MM.1S (cell line): Measurements from ENCODE around the gene CAST.

Experiments
- DNase-seq: peaks from one replicate; pipeline ENCODE4 v3.0.0-alpha.2; 2015
- H2AFZ ChIP-seq: fragments of 300-600 bp; sonication (generic); 2 replicates; pipeline ENCODE4 v1.6.0; 2016; ENCODE audit warnings: antibody characterized with exemption, low read length
- H3F3A ChIP-seq: fragments of 300-600 bp; sonication (generic); 2 replicates; pipeline ENCODE4 v1.6.1; 2016; ENCODE audit warnings: mild to moderate bottlenecking, antibody characterized with exemption, low read length, moderate library complexity, mixed read lengths; ENCODE audit not compliant: insufficient read depth
- H3K27ac ChIP-seq: fragments of 300-600 bp; sonication (generic); 2 replicates; pipeline ENCODE4 v1.5.1; 2016; ENCODE audit warnings: mild to moderate bottlenecking, low read length
- H3K27me3 ChIP-seq: fragments of 300-600 bp; sonication (generic); replicated peaks from 2 replicates; pipeline ENCODE4 v1.6.0; 2016; ENCODE audit warnings: low read length; ENCODE audit not compliant: insufficient read depth
- H3K36me3 ChIP-seq: fragments of 300-600 bp; sonication (generic); replicated peaks from 2 replicates; pipeline ENCODE4 v1.6.1; 2016; ENCODE audit warnings: mild to moderate bottlenecking, low read length, mixed read lengths; ENCODE audit not compliant: insufficient read depth
- H3K4me1 ChIP-seq: fragments of 300-600 bp; sonication (generic); 2 replicates; pipeline ENCODE4 v1.6.1; 2016; ENCODE audit warnings: low read length, mixed read lengths
- H3K4me2 ChIP-seq: fragments of 300-600 bp; sonication (generic); 2 replicates; pipeline ENCODE4 v1.6.0; 2016; ENCODE audit warnings: low read depth, low read length
- H3K4me3 ChIP-seq: fragments of 300-600 bp; sonication (generic); 2 replicates; pipeline ENCODE4 v1.5.1; 2016; ENCODE audit warnings: low read length, mixed read lengths
- H3K79me2 ChIP-seq: fragments of 300-600 bp; sonication (generic); 2 replicates; pipeline ENCODE4 v1.6.1; 2016; ENCODE audit warnings: mixed run types, low read length, mixed read lengths
- H3K9ac ChIP-seq: fragments of 300-600 bp; sonication (generic); 2 replicates; pipeline ENCODE4 v1.6.1; 2016; ENCODE audit warnings: low read length, mixed read lengths
- H3K9me2 ChIP-seq: fragments of 300-600 bp; sonication (generic); replicated peaks from 2 replicates; pipeline ENCODE4 v1.6.1; 2016; ENCODE audit warnings: mild to moderate bottlenecking, low read length, mixed read lengths; ENCODE audit not compliant: insufficient read depth
- H3K9me3 ChIP-seq: fragments of 300-600 bp; sonication (generic); replicated peaks from 2 replicates; pipeline ENCODE4 v1.6.1; 2016; ENCODE audit warnings: mild to moderate bottlenecking, low read length, mixed read lengths; ENCODE audit not compliant: insufficient read depth
- H4K20me1 ChIP-seq: fragments of 300-600 bp; sonication (generic); 2 replicates; pipeline ENCODE4 v1.6.1; 2016; ENCODE audit warnings: mild to moderate bottlenecking, low read length, moderate library complexity, mixed read lengths; ENCODE audit not compliant: insufficient read depth
- EZH2 ChIP-seq: fragments of 300-600 bp; sonication (generic); optimal IDR thresholded peaks from 2 replicates; pipeline ENCODE3; 2017; ENCODE audit warnings: low read depth, mild to moderate bottlenecking, antibody characterized with exemption, low read length, mixed read lengths
- EZH2phosphoT487 ChIP-seq: fragments of 300-600 bp; sonication (generic); IDR thresholded peaks from 2 replicates; pipeline ENCODE4 v1.6.1; 2018; ENCODE audit warnings: antibody characterized with exemption, low read length
- TF ChIP-seq, protein P1 (sequence below): fragments of 300-600 bp; sonication (generic); IDR thresholded peaks from 2 replicates; pipeline ENCODE4 v1.5.1; 2016; ENCODE audit warnings: antibody characterized with exemption, low read length, mixed read lengths

The CAST gene

DNA sequence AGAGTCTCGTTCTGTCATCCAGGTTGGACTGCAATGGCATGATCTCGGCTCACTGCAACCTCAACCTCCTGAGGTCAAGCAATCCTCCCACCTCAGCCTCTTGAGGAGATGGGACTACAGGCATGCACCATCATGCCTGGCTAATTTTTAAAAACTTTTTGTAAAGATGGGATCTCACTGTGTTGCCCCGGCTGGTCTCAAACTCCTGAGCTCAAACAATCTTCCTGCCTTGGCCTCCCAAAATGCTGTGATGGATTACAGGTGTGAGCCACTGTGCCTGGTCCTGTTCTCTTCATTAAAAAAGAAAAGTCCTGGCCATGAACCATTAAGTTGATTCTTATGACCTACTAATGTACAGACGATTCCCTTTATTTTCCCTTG is 90.8 kb downstream of the CAST start:
- no peak overlapping the region for H2AFZ ChIP-seq
- H3K9me2 ChIP-seq: no peaks in the 10 kb centered on the region
- no peak overlapping the region for H3K4me3 ChIP-seq
- H3K9ac ChIP-seq: no peak overlapping the region
- no peaks in the 10 kb centered on the region for H3K27me3 ChIP-seq
- H3K9me3 ChIP-seq: no peaks in the 10 kb centered on the region
- no peak overlapping the region for H3K4me2 ChIP-seq
- H3K27ac ChIP-seq: no peak overlapping the region
- H3K4me1 ChIP-seq: peaks cover 21% of the 10 kb centered on the region
- no peak for TF ChIP-seq EZH2phosphoT487
- no peak for TF ChIP-seq EZH2
- TF ChIP-seq, protein P1, sequence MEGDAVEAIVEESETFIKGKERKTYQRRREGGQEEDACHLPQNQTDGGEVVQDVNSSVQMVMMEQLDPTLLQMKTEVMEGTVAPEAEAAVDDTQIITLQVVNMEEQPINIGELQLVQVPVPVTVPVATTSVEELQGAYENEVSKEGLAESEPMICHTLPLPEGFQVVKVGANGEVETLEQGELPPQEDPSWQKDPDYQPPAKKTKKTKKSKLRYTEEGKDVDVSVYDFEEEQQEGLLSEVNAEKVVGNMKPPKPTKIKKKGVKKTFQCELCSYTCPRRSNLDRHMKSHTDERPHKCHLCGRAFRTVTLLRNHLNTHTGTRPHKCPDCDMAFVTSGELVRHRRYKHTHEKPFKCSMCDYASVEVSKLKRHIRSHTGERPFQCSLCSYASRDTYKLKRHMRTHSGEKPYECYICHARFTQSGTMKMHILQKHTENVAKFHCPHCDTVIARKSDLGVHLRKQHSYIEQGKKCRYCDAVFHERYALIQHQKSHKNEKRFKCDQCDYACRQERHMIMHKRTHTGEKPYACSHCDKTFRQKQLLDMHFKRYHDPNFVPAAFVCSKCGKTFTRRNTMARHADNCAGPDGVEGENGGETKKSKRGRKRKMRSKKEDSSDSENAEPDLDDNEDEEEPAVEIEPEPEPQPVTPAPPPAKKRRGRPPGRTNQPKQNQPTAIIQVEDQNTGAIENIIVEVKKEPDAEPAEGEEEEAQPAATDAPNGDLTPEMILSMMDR: no peak
- H3K36me3 ChIP-seq: no peaks in the 10 kb centered on the region
- no peaks in the 10 kb centered on the region for H4K20me1 ChIP-seq
- peaks cover 12% of the 10 kb centered on the region for H3F3A ChIP-seq
- H3K79me2 ChIP-seq: no peaks in the 10 kb centered on the region
- no peak for DNase-seq

DNA sequence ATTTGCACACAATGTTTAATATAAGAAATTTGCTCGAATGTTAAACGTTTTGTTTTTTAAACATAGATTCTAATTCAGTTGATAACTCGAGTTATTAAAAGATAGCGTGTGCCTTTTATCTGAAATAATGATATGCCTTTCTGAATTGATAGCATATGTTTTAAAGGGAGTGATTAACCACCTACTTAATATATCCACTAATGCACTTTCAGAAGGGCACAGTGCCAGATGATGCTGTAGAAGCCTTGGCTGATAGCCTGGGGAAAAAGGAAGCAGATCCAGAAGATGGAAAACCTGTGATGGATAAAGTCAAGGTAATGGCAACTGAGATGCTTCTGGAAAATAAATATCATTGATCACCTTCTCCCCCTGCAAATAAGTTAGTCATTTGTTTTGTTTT is 91.7 kb downstream of the CAST start:
- Histone ChIP-seq H3K4me2 (no peak overlapping the region), H3K4me3 (no peak overlapping the region), H3K4me1 (peaks cover 21% of the 10 kb centered on the region), H3K9ac (no peak overlapping the region), H3F3A (peaks cover 12% of the 10 kb centered on the region), H2AFZ (no peak overlapping the region), H3K9me3 (no peaks in the 10 kb centered on the region), H4K20me1 (no peaks in the 10 kb centered on the region), H3K27ac (no peak overlapping the region), H3K27me3 (no peaks in the 10 kb centered on the region), H3K9me2 (no peaks in the 10 kb centered on the region), H3K79me2 (no peaks in the 10 kb centered on the region), H3K36me3 (0 out of 2 replicates have a peak, but pooled peaks cover 3% of the 10 kb centered on the region)
- no peak for DNase-seq
- TF ChIP-seq EZH2phosphoT487 (no peak), EZH2 (no peak)
- TF ChIP-seq, protein P1: no peak

DNA sequence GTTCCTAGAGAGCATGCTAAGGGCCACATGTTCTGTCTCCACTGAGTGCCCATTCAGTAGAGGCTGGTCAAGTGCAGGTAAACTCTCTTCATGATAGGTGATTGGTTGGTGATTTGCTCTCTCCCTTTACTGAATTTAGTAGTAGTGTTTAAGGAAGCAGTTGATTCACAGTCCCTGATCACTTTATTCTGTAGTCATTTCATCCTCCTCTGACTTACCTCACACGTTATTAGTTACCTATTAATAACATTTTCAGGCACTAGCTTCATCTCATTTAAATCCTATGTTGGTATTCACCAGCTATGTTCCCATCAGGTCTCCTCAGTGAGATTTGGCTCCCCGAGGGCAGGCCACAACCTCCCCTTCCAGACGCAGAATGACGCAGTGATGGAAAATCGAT is 93.7 kb downstream of the CAST start:
- Histone ChIP-seq H3K27ac (no peak overlapping the region), H3K9ac (no peak overlapping the region), H2AFZ (no peak overlapping the region), H3K4me2 (no peak overlapping the region), H3K9me3 (no peaks in the 10 kb centered on the region), H3K9me2 (no peaks in the 10 kb centered on the region), H3K27me3 (no peaks in the 10 kb centered on the region), H3K4me3 (no peak overlapping the region), H3K4me1 (peaks cover 13% of the 10 kb centered on the region), H3K79me2 (no peaks in the 10 kb centered on the region), H3F3A (peaks cover 12% of the 10 kb centered on the region), H3K36me3 (0 out of 2 replicates have a peak, but pooled peaks cover 3% of the 10 kb centered on the region), H4K20me1 (no peaks in the 10 kb centered on the region)
- no peak for DNase-seq
- TF ChIP-seq, protein P1: no peak
- TF ChIP-seq EZH2phosphoT487 (no peak), EZH2 (no peak)
